ENCODE measurements around the gene OR2A14. TPM values are rescaled to one million over a fixed set of nuclear protein-coding genes. Genes with fewer than 3 reads are reported as not detected.

OR2A14 gene
- total RNA-seq, 1 experiment from 2014 or later: not detected

DNA sequence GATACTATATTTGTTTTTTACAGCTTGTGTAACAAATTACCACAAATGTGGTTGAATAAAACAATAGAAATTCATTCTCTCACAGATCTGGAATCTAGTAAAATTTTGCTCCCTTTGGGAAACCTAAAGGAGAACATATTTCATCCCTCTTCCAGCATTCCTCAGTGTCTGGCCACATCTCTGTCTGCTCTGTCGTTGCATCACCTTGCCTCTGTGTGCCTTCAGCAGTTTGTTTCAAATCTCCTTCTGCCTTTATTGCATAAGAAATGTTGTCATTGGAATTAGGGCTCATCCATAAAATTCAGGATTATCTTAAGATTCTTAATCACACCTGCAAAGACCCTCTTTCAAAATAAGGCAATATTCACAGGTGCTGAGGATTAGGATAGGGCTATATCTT, 14.5 kb downstream of the OR2A14 start:
- Histone ChIP-seq H2BK20ac (ENCODE audit: low read depth, low read length, poor library complexity, severe bottlenecking) (no peak overlapping the region), H2BK15ac (ENCODE audit: low read depth, low read length) (no peak overlapping the region), H3K23me2 (ENCODE audit: insufficient read length, low read depth, low read length, poor library complexity, severe bottlenecking) (no peaks in the 10 kb centered on the region), H2BK12ac (ENCODE audit: insufficient read length, low read depth, low read length) (no peak overlapping the region), H3K79me1 (ENCODE audit: insufficient read depth, low read depth, low read length, poor library complexity, severe bottlenecking) (no peaks in the 10 kb centered on the region), H4K5ac (ENCODE audit: insufficient read length, low read depth, low read length) (no peak overlapping the region), H4K20me1 (ENCODE audit: control insufficient read depth, insufficient read depth, insufficient read length) (no peaks in the 10 kb centered on the region), H3K9ac (ENCODE audit: extremely low read depth, insufficient read length, low read length) (no peak overlapping the region), H3K4me2 (ENCODE audit: insufficient read depth, insufficient read length, low read length) (no peak overlapping the region), H3K9me3 (ENCODE audit: control insufficient read depth, low read depth, low read length) (no peaks in the 10 kb centered on the region), H2AK5ac (ENCODE audit: insufficient read length, low read length) (no peak overlapping the region), H3K14ac (ENCODE audit: insufficient read depth, low read length) (no peak overlapping the region), H3K4ac (ENCODE audit: low read depth, low read length) (no peak overlapping the region), H2AFZ (ENCODE audit: low read length) (no peak overlapping the region), H2BK5ac (ENCODE audit: insufficient read length, low read length) (no peak overlapping the region), H3K56ac (ENCODE audit: insufficient read length, low read depth, low read length) (no peak overlapping the region), H3K4me1 (ENCODE audit: insufficient read depth, low read length) (no peaks in the 10 kb centered on the region), H3K27ac (ENCODE audit: insufficient read length, low read depth, low read length) (no peak overlapping the region), H3K27me3 (ENCODE audit: insufficient read depth, low read length) (no peaks in the 10 kb centered on the region), H3K79me2 (ENCODE audit: insufficient read depth, low read length) (no peaks in the 10 kb centered on the region), H3K23ac (ENCODE audit: insufficient read length, low read depth, low read length) (no peak overlapping the region), H2BK120ac (ENCODE audit: low read depth, low read length, poor library complexity, severe bottlenecking) (no peak overlapping the region), H3T11ph (ENCODE audit: low read length) (no peak overlapping the region), H3K18ac (ENCODE audit: insufficient read length, low read depth, low read length) (no peak overlapping the region), H4K8ac (replicated peaks; ENCODE audit: insufficient read length, low read depth, low read length) (no peak overlapping the region), H4K91ac (ENCODE audit: insufficient read length, low read depth, low read length) (no peak overlapping the region)
- Mint-ChIP-seq H3K4me1 (peaks cover 3% of the 10 kb centered on the region in 2 experiments; a peak in 2 of 4 replicates), H3K36me3 (ENCODE audit: insufficient read depth in 1 of 3, low read depth in 3 of 3) (no peaks in the 10 kb centered on the region), H3K9me3 (peaks cover 0 to 3% of the 10 kb centered on the region in 2 experiments; a peak in 2 of 5 replicates), H3K27me3 (ENCODE audit: low read depth) (no peaks in the 10 kb centered on the region), H3K27ac (no peak overlapping the region), H3K4me3 (no peak overlapping the region)
- no CpG with 5 or more reads among the region's 1 CpG for WGBS (ENCODE audit: extremely low coverage, insufficient read length, low lambda C conversion rate)
- TF ChIP-seq, protein P1, sequence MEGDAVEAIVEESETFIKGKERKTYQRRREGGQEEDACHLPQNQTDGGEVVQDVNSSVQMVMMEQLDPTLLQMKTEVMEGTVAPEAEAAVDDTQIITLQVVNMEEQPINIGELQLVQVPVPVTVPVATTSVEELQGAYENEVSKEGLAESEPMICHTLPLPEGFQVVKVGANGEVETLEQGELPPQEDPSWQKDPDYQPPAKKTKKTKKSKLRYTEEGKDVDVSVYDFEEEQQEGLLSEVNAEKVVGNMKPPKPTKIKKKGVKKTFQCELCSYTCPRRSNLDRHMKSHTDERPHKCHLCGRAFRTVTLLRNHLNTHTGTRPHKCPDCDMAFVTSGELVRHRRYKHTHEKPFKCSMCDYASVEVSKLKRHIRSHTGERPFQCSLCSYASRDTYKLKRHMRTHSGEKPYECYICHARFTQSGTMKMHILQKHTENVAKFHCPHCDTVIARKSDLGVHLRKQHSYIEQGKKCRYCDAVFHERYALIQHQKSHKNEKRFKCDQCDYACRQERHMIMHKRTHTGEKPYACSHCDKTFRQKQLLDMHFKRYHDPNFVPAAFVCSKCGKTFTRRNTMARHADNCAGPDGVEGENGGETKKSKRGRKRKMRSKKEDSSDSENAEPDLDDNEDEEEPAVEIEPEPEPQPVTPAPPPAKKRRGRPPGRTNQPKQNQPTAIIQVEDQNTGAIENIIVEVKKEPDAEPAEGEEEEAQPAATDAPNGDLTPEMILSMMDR (conservative IDR thresholded peaks at IDR 0.05): no peak
- DNase-seq: no peak

Data from H9 (cell line).